Measurements from ENCODE around the gene VAC14.

Gene VAC14

DNA sequence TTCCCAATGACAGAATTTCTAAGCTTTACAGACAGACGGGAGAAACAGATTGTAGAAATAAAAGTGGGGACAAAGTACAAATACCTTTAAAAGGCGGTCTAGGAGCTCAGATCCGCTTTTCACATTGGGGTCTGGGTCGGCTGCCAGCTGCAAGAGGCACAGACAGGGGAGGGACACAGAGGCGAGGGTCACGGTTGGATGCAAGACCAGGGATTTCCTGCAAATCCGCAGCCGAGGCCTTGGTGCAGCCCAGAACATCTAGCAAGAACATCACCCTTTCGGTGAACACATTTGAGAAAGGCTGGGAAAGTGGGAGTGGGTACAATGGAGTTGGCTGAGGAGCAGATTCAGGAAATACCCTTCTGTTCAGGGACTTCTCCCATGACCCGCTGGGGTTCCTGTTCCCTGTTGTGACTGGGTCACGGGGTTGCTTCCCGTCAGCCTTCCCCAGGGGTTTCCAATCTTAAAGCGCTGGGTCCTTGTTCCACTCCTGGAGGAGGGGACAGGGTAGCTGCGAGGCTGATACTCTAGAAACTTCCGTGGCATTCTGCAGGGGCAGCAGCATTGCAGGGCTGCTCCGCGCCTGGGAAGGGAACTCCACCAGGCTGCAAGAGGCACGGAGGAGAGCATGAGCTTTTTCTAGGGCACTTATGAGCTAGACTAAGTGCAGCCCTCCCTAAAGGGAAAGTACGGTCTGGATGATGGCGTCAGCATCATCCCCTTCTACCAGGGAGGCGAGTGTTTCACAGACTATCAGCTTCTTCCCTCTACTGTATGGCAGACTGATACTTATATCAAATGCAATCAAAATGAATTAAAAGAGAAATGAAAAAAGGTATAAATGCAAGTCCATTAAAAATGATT, 16.0 kb downstream of the VAC14 start:
- no peak for DNase-seq

DNA sequence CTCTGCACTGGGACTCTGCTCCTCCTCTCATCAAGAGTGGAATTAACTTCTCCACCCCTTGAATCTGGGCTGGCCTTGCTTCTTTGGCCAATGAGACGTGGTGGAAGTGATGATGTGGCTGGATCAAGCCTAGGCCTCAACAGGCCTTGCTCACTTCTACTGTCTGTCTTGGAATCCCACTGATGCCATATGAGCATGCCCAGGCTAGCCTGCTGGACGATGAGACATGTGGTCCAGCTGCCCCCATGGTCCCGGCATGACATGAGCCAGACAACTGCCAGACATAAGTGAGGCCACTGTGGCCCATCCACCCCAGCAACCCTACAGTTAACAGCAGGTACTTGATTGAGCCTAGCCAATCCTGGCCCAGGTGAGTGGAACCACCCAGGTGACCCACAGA, 18.7 kb downstream of the VAC14 start:
- no peak for DNase-seq

DNA sequence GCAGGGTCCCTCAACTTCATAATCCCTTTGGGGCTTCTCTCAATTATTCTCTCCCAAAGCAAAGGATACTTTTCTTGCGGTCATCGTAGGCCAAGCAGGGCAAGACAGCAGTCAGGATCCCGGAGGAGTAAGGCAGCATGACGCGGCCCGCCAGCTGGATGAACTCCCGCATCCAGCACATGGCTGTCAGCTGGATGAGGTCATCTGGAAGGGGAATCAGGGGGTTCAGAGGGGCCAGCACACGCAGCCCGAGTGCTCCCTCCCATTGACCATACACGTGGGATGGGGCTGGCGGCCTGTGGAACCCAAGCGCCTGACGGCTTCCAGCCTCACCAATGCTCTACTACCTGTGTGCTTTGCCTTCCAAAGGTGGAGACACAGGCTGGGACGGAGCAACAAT, 19.2 kb downstream of the VAC14 start:
- no peak for DNase-seq

GRCh38 chr16:70780546-70780945, 20.4 kb downstream of the VAC14 start:
- no peak for DNase-seq

DNA sequence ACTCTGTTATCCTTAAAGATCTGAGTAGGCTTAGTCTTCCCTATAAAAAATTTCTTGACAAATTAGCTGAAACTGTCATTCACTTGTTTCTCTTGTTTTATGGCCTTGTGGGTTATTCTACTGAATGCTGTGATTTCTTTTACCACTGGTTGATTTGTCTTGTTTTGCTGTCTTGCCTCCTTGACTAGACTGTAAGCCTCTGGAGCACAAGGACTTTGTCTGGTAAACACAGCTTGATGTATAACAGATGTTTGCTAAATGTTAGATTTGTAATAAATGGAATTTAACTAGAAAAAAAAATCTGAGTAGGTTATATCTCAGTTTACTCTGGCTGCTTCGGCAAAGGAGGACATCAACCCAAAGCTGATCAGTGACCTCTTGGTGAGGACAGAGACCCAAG, 21.6 kb downstream of the VAC14 start:
- DNase-seq = no peak

DNA sequence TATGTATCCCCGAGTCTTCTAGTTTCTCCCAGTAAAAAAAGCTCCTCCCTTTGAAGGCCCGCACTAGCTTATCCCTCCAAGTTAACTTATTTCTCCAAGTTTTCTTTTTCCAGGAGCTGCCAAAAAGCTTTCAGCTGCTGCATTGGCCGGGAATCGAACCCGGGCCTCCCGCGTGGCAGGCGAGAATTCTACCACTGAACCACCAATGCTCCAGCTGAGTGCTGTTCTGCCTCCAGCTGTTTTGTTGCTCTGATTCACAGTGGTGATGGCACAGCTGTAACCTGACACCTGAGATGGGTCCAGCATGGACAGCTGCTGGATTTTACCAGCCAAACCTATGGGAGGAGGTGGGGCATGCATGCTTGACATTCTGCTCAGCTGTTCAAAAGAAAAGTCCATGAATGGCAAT, 22.1 kb downstream of the VAC14 start:
- DNase-seq = no peak

DNA sequence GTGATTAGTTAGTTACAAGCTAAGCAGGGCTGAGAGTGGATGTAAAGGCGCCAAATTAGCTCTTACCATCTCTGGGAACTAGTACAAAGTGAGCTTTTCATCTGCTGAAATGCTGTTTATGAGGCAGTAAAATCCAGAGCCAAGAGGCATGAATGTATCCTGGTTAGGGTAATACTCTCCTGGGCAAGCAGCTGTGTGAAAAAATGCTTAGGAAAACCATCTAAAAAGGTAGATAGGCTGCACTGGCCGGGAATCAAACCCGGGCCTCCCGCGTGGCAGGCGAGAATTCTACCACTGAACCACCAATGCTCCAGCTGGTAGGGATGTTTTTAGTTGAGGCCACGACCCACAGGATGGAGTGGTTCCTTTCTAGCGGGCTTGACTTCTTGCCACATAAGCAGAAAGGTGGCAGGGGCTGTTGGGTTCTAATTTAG, 23.0 kb downstream of the VAC14 start:
- DNase-seq = no peak

DNA sequence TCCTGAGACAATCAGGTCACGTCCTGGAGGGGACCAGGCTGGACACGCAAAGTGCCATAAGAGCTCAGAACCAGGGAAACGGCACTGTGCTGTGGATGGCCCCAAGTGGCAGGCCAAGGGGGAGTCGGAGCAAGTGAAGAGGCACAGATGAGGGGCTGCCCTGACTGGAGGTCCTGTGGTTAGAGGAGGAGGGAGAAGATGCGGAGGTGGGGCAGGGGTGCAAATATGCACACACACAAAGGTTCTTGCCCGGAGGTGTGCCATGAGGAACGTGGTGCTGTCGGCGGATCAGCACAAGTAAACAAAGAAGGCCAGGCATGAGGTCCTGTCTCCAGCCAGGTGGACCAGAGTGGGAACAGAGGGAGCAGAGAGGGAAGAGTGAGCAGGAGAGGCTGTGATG, 23.5 kb downstream of the VAC14 start:
- DNase-seq = no peak

- no peak for DNase-seq
Observed at GRCh38 chr16:70775399-70775798, 25.6 kb downstream of the VAC14 start.

- no peak for DNase-seq
Observed at GRCh38 chr16:70774261-70774660, 26.7 kb downstream of the VAC14 start.

GRCh38 chr16:70772493-70772892, 28.5 kb downstream of the VAC14 start:
- no peak for DNase-seq

GRCh38 chr16:70770626-70771552, 30.1 kb downstream of the VAC14 start:
- peak; percentile 46 for DNase-seq

DNA sequence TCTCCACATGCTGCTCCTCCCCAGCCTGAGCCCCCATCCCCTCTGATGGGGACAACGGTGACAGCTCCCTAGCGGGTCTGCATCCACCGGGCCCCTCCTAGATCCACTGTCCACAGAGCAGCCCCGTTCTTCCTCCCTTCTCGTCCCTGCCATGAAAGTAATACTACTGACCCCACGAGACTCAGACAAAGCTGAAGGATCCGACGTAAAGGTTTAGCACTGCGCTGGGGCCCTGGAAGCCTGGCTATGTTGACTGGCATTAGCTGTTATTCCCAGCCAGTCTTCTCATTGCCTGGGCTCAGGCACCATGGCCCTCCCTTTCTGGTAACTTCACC, 30.7 kb downstream of the VAC14 start:
- DNase-seq = no peak

- DNase-seq = no peak
Observed at GRCh38 chr16:70769761-70770160, 31.2 kb downstream of the VAC14 start.

DNA sequence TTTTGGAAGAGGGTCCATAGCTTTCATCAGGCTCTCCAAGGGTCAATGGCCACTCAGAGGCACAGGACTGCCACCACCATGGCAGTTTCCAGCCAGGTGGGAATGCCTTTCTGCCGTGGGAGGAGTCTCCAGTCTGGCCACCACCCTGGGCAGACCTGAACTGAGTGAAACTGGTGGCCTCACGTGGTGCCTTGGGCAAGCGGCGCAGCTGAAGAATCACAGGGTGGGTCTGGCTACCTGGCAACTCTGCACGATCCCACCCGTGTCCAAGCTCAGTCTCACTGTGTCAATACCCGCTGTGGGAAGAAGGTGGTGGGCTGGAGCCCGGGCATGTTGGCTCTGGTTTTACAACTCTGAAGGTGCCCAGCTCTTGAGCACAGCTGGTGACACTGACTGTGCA, 31.8 kb downstream of the VAC14 start:
- DNase-seq = no peak

DNA sequence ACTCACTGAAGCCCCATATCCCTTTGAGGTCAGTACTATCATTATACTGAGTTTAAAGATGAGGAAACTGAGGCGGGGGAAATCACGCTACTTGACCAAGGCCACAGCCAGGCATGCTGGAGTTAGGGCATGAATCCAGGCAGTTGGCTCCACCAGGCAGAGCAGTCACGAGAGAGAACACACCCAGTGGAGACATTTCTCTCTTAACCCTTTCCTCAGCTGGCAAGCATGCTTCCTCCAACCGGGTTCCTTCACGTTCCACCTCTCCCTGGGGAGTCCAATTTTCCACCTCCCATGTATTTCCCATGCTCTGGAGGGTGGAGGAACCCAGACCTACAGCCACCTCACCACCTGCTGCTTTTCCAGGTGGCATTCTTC, 32.8 kb downstream of the VAC14 start:
- no peak for DNase-seq

GRCh38 chr16:70767377-70768202, 33.4 kb downstream of the VAC14 start:
- DNase-seq = no peak

- DNase-seq = no peak
Observed at GRCh38 chr16:70766658-70767057, 34.3 kb downstream of the VAC14 start.

DNA sequence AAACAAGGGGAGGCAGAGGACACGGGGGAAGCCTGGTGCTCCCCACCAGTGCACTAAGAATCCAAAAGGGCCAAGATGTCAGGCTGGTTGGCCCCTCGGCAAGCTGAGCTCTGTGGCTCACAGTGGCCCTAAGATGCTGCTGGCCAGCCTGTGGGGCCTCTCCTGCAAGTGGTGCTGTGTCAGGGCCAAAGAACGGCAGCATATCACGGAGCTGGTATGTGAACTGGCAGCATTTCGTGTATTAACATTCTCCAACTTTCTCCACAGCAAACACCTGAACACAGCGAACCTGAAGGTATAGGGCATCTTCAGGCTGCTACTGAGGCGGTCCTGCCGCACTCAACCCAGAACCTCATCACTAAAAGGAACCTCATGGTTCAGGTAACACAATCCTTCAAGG, 34.8 kb downstream of the VAC14 start:
- no peak for DNase-seq

- DNase-seq = no peak
Observed at GRCh38 chr16:70765491-70765890, 35.5 kb downstream of the VAC14 start.

DNA sequence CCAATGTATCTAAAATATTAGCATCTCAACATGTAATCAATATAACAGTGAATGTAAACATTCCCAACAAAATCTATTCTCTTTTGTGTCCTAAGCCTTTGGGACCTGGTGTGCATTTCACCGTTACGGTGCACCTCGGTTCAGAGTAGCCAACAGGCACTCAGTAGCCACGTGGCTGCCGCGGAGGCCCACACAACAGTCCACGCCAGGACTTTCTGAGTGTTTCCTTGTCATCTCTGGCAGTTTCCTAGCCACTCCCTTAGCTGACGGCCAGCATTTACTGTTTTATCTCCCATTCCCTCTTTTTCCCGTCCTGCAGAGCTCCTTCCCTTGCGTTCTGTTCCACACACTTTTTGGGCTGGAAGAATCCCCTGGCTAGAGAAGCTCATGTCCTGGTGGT, 36.3 kb downstream of the VAC14 start:
- no peak for DNase-seq

- DNase-seq = no peak
Observed at GRCh38 chr16:70760221-70760620, 40.7 kb downstream of the VAC14 start.

DNA sequence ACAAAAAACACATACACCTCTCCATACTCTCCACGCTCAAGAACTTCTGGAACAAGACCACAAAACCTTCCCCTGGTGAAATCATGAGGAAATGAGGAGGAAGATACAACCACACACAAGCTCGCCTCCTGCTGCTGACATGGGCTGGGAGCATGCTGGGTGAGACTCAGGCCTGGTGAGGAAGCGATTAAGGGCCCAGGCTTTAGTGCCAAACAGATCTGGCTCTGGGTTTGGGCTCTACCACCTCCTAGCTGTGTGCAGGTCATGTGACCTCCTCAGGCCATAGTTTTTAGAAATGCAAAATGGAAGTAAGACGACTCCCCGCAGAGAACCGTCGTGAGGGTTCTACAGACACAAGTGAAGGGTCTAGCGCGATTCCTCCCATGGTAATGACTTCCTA, 41.3 kb downstream of the VAC14 start:
- DNase-seq = no peak

Measured in T-helper 9 cell (primary cell).